ENCODE data around the gene ADIPOR2.

DNA sequence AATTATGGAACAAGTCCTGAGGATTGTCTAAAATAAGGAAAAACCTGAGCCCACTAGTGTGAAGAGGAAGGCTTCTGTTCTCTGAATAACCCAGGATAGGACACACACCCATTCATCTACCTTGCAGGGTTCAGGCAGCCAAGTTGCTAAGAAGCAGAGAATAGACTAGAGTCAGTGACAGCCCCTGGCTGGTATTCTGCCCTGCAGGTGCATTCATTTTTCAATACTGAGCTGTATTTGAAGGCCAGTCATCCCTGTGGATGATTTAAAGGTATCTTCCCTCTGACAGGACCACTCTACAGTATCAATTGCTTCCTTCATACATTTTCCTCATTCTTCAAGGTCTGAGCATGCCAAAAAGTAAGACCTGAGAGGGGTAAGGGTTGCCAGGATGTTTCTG is 38.9 kb upstream of the ADIPOR2 start:
- no peak for TF ChIP-seq POLR2A (IDR thresholded peaks at IDR 0.05)
- TF ChIP-seq, protein P1, sequence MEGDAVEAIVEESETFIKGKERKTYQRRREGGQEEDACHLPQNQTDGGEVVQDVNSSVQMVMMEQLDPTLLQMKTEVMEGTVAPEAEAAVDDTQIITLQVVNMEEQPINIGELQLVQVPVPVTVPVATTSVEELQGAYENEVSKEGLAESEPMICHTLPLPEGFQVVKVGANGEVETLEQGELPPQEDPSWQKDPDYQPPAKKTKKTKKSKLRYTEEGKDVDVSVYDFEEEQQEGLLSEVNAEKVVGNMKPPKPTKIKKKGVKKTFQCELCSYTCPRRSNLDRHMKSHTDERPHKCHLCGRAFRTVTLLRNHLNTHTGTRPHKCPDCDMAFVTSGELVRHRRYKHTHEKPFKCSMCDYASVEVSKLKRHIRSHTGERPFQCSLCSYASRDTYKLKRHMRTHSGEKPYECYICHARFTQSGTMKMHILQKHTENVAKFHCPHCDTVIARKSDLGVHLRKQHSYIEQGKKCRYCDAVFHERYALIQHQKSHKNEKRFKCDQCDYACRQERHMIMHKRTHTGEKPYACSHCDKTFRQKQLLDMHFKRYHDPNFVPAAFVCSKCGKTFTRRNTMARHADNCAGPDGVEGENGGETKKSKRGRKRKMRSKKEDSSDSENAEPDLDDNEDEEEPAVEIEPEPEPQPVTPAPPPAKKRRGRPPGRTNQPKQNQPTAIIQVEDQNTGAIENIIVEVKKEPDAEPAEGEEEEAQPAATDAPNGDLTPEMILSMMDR (IDR thresholded peaks at IDR 0.05) = no peak
